Suppressor macrophage treated with lipopolysaccharide for 4 hours (primary cell): ENCODE data around the gene ADPRM.
"Not testable (repeated sequence)": the region's sequence is repeated elsewhere in the genome, so short reads cannot be mapped to it uniquely, and the experiment has no call there.

Source experiments
- DNase-seq: peaks from one replicate; pipeline ENCODE4 v3.0.0-alpha.2; 2020

Gene ADPRM

DNA sequence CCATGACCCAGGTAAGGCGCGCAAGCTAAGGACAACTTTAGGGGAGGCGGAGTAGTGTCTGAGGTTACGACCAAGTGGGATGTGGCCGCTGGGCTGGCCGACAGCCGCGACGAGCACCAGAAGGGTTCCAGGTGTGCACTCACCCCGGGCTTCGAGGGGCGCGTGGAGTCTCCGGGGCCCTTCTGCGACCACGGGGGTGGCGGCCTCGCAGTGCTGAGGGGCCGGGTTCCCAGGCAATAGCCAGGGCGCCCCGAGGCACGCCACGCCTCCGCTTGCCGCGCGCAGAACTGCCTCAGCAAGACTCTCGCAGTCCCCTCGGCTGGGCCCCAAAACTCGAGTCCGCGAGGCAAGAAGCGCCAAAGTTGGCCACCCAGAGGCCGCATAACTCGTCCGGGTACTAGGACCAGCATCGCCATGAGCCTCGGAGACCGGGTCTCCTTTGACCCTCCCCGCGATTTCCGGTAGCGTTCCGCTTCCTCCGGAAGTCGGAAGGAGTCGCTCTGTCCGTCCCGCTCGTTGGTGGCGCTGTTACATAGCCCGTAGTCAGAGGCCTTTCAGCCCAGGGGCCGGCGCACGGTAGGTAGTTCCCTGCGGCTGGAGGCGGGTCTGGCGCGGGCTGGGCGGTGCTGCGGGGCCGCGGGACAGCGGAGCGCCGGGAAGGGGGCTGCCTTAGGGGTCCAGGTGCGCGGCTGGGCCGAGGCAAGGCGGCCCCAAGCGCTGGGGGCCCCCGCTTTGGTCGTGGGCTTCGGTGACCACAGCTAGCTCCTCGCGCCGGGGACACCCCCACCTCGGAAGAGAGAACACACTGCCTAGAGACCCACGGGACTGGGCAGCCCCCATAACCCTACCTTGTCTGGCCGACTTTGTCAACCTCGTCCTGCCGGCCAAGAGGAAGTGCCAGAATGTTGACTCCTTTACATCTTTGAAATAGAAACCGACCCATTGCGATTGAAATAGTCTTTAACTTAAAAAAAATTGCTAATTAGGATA, at the start of gene ADPRM, which contains the start of gene SCO1:
ADPRM (plus strand) TSS at position 503 of the 990 bp plus-strand sequence. CDS start 7,333 bp downstream, outside the sequence.
SCO1 (minus strand) TSS at position 442 of the 990 bp plus-strand sequence; CDS start at position 416, 26 bp downstream.
- peak; percentile 97 for DNase-seq

GRCh38 chr17:10648381-10648780, 49.0 kb upstream of the ADPRM start:
- DNase-seq: no peak

DNA sequence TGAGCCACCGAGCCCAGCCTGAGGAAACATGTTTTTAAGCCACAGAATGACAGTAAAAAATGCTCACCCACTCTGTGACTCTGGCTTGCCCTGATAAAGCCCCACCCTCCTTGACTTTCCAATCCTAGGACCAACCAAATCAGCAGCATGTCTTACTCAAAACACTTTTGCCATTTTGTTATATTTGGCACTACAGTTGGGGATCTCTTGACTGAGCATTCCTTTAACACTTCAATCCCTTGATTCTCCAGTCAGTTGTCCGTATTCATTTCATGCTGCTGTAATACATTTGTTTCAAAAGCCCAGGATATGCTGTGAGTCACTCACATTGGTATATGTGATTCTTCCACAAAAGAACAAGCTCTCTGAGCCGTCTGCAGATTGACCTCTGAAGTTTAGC, 48.4 kb upstream of the ADPRM start:
- DNase-seq: no peak

DNA sequence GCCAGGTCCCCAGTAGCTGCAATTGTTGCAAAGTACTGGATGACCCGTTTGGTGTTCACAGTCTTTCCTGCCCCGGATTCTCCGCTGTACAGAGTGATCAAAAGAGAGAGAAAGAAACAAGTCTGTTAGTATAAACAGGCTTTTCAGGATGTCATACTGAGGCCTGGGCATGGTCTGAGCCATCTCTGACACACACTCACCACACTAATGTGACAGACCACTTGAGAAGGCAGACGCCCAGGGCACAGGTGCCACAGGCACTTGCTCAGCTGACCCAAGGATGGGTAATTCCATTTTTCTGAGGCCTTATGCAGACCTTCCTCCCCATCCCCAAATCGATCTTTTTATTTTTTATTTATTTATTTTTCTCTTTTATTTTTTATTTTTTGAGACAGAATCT, 47.8 kb upstream of the ADPRM start:
- DNase-seq: no peak

- DNase-seq: no peak
Observed at GRCh38 chr17:10651927-10652326, 45.5 kb upstream of the ADPRM start.

GRCh38 chr17:10652984-10653659, 44.3 kb upstream of the ADPRM start:
- DNase-seq: peak; percentile 42

DNA sequence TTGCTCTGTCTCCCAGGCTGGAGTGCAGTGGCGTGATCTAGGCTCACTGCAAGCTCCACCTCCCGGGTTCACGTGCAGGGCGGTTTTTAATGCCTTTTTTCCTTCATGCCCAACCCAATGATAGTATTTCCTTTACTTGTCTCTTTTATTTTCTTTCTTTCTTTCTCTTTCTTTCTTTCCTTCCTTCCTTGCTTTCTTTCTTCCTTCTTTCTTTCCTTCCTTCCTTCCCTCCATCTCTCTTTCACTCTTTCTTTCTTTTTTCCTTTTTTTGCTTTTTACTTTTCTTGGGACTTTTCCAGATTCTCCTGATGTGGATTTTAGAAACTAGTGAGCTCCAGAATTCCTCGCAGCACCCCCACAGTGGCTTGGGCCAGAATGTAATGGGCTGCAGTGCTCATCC, 43.4 kb upstream of the ADPRM start:
- DNase-seq: no peak

DNA sequence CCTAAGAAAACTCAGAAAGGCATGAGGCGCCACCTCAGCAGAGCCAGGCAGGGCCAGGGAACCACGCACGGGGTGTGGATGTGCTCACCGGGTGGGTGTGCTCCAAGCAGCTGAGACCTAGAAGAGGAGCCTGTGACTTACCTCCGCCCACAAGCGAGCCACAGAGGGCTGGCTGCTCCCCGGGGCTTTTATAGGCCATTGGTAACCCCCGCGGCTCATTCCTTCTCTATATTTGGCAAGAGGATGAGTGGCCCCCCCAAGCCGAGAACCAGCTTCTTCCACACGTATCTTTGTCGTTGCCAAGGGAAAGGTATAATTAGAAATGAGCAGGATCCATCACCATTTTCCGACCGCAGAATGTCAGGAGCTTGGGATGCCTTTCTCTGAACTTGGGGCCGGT, 40.2 kb upstream of the ADPRM start, which contains the start of gene MYH3:
MYH3 (minus strand) TSS at position 162 of the 400 bp plus-strand sequence. CDS start 2,245 bp downstream, outside the sequence.
- DNase-seq: no peak

- no peak for DNase-seq
Observed at GRCh38 chr17:10657879-10658278, 39.5 kb upstream of the ADPRM start.

GRCh38 chr17:10661437-10661836, 36.0 kb upstream of the ADPRM start:
- DNase-seq: no peak

DNA sequence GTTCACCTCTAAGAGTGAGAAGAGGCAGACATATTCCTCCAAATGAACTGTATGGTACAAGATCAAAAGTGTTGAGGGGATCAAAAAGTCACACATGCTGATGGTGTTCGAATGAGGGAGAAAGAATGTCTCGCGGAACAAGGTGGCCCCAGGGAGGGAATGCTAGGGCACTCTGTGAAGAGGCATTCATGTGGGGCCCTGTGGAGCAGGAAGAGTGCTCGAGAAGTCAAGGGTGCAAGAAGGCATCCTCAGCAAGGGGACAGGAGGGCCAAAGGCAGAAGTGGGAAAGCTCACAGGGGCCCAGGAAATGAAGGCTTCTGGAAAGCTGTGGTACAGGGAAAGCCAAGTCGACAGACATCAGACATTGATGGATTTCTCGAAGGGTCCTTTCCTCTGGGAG, 34.2 kb upstream of the ADPRM start:
- no peak for DNase-seq

DNA sequence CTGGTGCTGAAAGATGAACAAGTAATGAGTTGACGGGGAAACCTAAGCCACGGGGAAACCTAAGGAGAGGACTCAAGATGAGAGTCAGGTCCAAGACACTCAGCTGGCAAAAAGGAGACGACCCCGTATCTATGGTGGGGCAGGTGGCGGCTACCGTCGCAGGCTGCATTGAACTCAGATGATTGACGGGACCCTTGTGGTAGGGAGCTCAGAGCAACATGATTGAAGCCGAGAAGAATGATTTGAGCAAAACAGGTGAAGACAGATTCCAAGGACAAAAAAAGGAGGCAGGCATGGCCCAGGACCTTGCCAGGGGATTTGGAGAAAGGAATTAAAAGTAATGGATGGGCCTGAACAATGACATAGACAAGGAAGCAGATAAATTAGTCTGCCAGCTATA, 32.8 kb upstream of the ADPRM start:
- no peak for DNase-seq

DNA sequence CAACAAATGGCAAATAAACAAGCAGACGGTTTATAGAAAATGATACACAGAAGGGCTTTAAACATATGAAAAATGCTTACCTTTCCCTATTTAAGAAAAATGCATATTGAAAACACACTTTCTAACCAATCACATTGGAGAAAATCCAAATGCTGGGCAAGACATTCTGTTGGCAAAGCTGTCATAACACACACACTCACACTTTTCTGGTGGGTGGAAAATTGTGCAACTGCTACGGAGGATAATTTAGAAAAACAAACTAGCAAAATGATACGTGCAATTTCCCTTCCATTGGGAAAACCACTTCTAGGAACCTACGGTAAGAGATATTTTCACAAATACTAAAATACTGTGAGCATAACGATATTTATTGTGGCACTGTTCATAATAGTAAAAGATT, 30.5 kb upstream of the ADPRM start:
- no peak for DNase-seq

DNA sequence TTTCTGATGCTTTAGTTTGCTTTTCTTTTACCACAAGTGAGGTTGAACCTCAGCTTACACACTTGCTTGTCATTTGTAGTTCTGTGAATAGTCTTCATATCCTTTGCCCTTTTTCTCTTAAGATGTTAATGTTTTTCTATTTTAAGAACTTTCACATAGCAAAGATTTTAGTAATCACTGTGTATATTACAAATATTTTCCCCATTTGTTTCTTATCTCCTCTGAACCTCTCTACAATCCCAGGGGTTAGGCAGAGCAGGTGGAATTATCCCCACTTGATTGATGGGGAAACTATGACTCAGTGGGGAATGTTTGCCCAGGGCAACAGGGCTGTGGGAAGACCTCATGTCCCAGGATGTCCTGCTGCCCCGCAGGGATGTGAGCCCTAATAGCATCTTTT, 28.6 kb upstream of the ADPRM start:
- DNase-seq: no peak

DNA sequence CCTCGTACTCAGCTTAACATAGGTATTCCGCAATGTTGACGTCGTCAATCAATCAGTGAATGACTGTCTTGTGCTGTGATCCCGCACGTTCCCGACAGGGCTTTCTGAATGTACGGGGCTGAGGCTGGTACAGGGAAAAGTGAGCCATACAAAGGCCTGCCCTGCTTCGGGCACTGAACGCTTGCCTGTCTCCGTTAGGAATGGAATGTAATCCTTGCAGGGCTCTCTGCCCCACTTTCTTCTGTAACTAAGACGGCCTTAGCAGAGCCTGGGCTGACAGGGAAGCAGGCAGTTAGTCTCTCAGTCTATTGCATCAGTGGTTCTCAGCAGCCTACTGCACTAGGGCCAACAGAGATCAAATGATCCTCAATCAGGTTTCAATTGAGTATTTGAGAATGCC, 24.1 kb upstream of the ADPRM start:
- no peak for DNase-seq

GRCh38 chr17:10674704-10675103, 22.7 kb upstream of the ADPRM start:
- DNase-seq: no peak

DNA sequence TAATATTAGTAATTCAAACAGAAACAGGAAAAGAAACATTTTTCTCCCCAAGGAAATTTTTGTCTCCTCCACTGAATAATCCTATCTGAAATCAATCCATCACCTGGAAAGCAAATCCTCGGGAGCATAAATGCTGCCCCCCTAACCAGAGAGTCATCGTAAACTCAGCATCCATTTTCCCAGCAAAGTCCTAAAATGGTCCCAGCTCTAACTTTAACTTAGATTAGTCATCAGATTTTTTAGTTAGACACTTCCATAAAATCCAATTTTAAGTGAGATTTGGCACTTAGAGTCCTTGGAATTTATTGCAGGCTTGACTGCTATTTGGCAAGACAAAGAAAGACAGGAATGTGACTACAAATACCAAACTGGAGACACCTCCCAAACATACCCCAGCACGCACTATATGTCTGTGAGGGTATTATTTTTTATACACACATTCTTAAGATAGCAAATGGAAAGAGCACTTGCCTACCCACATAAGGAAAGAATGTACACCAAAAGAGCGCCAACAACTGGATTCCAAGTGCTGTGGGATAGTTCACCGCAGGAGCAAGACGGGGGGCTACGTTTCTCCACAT, 15.4 kb upstream of the ADPRM start:
- DNase-seq: no peak

GRCh38 chr17:10683853-10684252, 13.5 kb upstream of the ADPRM start:
- peak; percentile 43 for DNase-seq

DNA sequence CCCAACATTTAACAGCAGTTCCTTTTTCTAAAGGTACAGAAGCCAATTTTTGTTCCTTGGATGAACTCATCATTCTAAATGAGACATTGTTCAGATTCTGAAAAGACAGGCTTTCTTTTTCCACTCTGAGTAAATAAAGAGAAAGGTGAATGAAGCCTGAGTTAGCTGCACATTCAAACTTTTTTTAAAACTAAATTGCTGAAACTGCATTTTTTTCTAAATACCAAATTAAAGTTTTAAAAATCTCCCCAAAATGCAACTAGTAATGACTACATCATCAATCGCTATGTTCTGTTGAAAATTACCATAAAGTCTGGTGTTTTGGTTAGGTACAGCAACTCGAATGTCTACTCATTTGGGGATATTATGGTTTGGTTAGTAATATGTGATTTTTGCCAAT, 9.9 kb upstream of the ADPRM start:
- no peak for DNase-seq

- not testable (repeated sequence) for DNase-seq
Observed at GRCh38 chr17:10695875-10696407, 1.5 kb upstream of the ADPRM start.

- peak; percentile 43 for DNase-seq
Observed at GRCh38 chr17:10698096-10698818, 863 bp downstream of the ADPRM start.

- no peak for DNase-seq
Observed at GRCh38 chr17:10699856-10700255, 2.5 kb downstream of the ADPRM start.
